ENCODE results near the gene VWA7.

VWA7 gene

GRCh38 chr6:31749301-31750036, 27.7 kb downstream of the VWA7 start:
- no peak for DNase-seq

- no peak for DNase-seq
Measured at GRCh38 chr6:31744422-31744821, 32.7 kb downstream of the VWA7 start.

GRCh38 chr6:31742894-31743293, 34.2 kb downstream of the VWA7 start:
- DNase-seq: no peak

GRCh38 chr6:31741815-31742214, 35.3 kb downstream of the VWA7 start:
- no peak for DNase-seq

- peak; percentile 58 for DNase-seq
Measured at GRCh38 chr6:31740397-31741223, 36.5 kb downstream of the VWA7 start.

GRCh38 chr6:31739639-31740396, 37.3 kb downstream of the VWA7 start, which contains the start of gene MSH5:
MSH5 (plus strand) TSS chr6:31740005; CDS start chr6:31740467, 462 bp downstream.
- DNase-seq: peak; percentile 98

GRCh38 chr6:31737991-31738979, 38.8 kb downstream of the VWA7 start:
- DNase-seq: peak; percentile 79

GRCh38 chr6:31737315-31737990, 39.7 kb downstream of the VWA7 start:
- DNase-seq: no peak

- DNase-seq: no peak
Measured at GRCh38 chr6:31736768-31737314, 40.3 kb downstream of the VWA7 start.

- peak; percentile 91 for DNase-seq
Measured at GRCh38 chr6:31736021-31736767, 40.9 kb downstream of the VWA7 start, which contains the start of gene CLIC1. CLIC1 (minus strand) TSS chr6:31736530; CDS start chr6:31736300, 230 bp downstream.

GRCh38 chr6:31734821-31735406, 42.2 kb downstream of the VWA7 start:
- DNase-seq: peak; percentile 69

GRCh38 chr6:31734247-31734820, 42.8 kb downstream of the VWA7 start:
- no peak for DNase-seq

GRCh38 chr6:31733734-31734133, 43.4 kb downstream of the VWA7 start:
- DNase-seq: no peak

- DNase-seq: no peak
Measured at GRCh38 chr6:31732029-31732428, 45.1 kb downstream of the VWA7 start.

- no peak for DNase-seq
Measured at GRCh38 chr6:31730631-31731086, 46.5 kb downstream of the VWA7 start.

- DNase-seq: peak; percentile 74
Measured at GRCh38 chr6:31729979-31730630, 47.0 kb downstream of the VWA7 start.

- DNase-seq: peak; percentile 87
Measured at GRCh38 chr6:31729515-31729978, 47.6 kb downstream of the VWA7 start.

GRCh38 chr6:31728767-31729514, 48.2 kb downstream of the VWA7 start, which contains the start of gene DDAH2:
DDAH2 (minus strand) TSS chr6:31729299; CDS start chr6:31729161, 138 bp downstream.
- DNase-seq: no peak
